Naive thymus-derived CD8-positive, alpha-beta T cell (primary cell): ENCODE measurements around the gene ADAT3. TPM values are rescaled to one million over a fixed set of nuclear protein-coding genes. Genes with fewer than 3 reads are reported as not detected.

Experiments used
- ATAC-seq, 2 donors: fragments of 150-1000 bp; cut with Tn5 transposase in 1 of 2; sonication (Bioruptor Pico), chemical (Tn5 transposase) in 1 of 2; 1 replicate in 1 of 2; 2 replicates in 1 of 2; pipeline ENCODE4 v1.10.0; 2021; ENCODE audit warnings: mild to moderate bottlenecking in 2 of 2, moderate library complexity in 2 of 2
- POLR2A ChIA-PET: fragments of 350-600 bp; sonication (Branson Sonifier 250); formaldehyde crosslinking; loops from one replicate; lab custom pipeline; 2021; ENCODE audit warnings: antibody characterized with exemption; lab: Charles Lee
- DNase-seq, 10 donors: peaks; one replicate each; pipeline versions ENCODE4 v3.0.0 to v3.0.0-alpha.2; 2020 to 2022
- H3K27ac Mint-ChIP-seq, 10 donors: one replicate each; pipeline ENCODE4 v1.8.0; 2020 to 2022; ENCODE audit warnings: mild to moderate bottlenecking in 10 of 10, mixed read lengths in 10 of 10, moderate library complexity in 4 of 10, inconsistent platforms in 1 of 10
- H3K27me3 Mint-ChIP-seq, 5 donors: one replicate each; pipeline ENCODE4 v1.8.0; 2021 to 2022; ENCODE audit warnings: mixed read lengths in 5 of 5
- H3K36me3 Mint-ChIP-seq, 3 donors: one replicate each; pipeline ENCODE4 v1.8.0; 2020 to 2022; ENCODE audit warnings: mixed read lengths in 3 of 3, mild to moderate bottlenecking in 2 of 3, inconsistent platforms in 1 of 3
- H3K4me1 Mint-ChIP-seq, 4 donors: one replicate each; pipeline ENCODE4 v1.8.0; 2021 to 2022; ENCODE audit warnings: mixed read lengths in 4 of 4
- H3K4me3 Mint-ChIP-seq, 10 donors: one replicate each; pipeline ENCODE4 v1.8.0; 2020 to 2022; ENCODE audit warnings: mild to moderate bottlenecking in 10 of 10, mixed read lengths in 10 of 10, moderate library complexity in 6 of 10, inconsistent platforms in 1 of 10
- H3K9me3 Mint-ChIP-seq, 9 donors: one replicate each; pipeline ENCODE4 v1.8.0; 2020 to 2022; ENCODE audit warnings: mixed read lengths in 9 of 9, mild to moderate bottlenecking in 3 of 9, inconsistent platforms in 1 of 9, moderate library complexity in 1 of 9
- polyA plus RNA-seq, 3 donors: library from polyadenylated mRNA; unstranded; fragments of 300-500 nt; fragmentation: Illumina TruSeq; gene quantifications; one replicate each; pipeline ENCODE4 v1.2.3, GENCODE V29; 2021
- total RNA-seq, 8 experiments: library from RNA in 2 of 8; stranded (reverse) in 2 of 8; gene quantifications; one replicate each; pipeline ENCODE4 v1.2.3 and lab custom pipeline; 2021 to 2026

The ADAT3 gene
- total and polyA plus RNA-seq, 5 experiments from 2014 or later = 1.9 to 4.5 (median 3.6) TPM

GRCh38 chr19:1921825-1922224 is 16.6 kb downstream of the ADAT3 start:
- no peak overlapping the region for H3K4me3 Mint-ChIP-seq
- no peak for ATAC-seq

GRCh38 chr19:1922803-1923202 is 17.6 kb downstream of the ADAT3 start:
- POLR2A ChIA-PET = no interaction called here
- no peak for ATAC-seq
- no peak overlapping the region for H3K27ac Mint-ChIP-seq

More at GRCh38 chr19:1921825-1922224, 16.6 kb downstream of the ADAT3 start:
- POLR2A ChIA-PET = no interaction called here
- Mint-ChIP-seq H3K36me3 (peaks cover 0 to 36% (median 0%) of the 10 kb centered on the region in 3 donors), H3K4me1 (no peaks in the 10 kb centered on the region), H3K27ac (no peak overlapping the region), H3K9me3 (no peaks in the 10 kb centered on the region), H3K27me3 (no peaks in the 10 kb centered on the region)
- no peak for DNase-seq

GRCh38 chr19:1923319-1923718 is 18.1 kb downstream of the ADAT3 start:
- DNase-seq (no peak), ATAC-seq (no peak)
- Mint-ChIP-seq H3K36me3 (peaks cover 0 to 30% (median 0%) of the 10 kb centered on the region in 3 donors), H3K4me3 (no peak overlapping the region), H3K4me1 (peaks cover 3 to 7% (median 7%) of the 10 kb centered on the region in 4 donors), H3K9me3 (no peaks in the 10 kb centered on the region), H3K27ac (no peak overlapping the region), H3K27me3 (no peaks in the 10 kb centered on the region)
- POLR2A ChIA-PET = interaction anchor here (0.6 to 0.7 kb wide), 2 partner anchors 16 to 419 kb away, joined by 3 to 4 read pairs; no protein-coding TSS in a partner anchor

More at GRCh38 chr19:1922803-1923202, 17.6 kb downstream of the ADAT3 start:
- Mint-ChIP-seq H3K36me3 (peaks cover 0 to 34% (median 0%) of the 10 kb centered on the region in 3 donors), H3K27me3 (no peaks in the 10 kb centered on the region), H3K4me3 (no peak overlapping the region), H3K9me3 (no peaks in the 10 kb centered on the region), H3K4me1 (peaks cover under 1 to 5% (median 4%) of the 10 kb centered on the region in 4 donors)
- DNase-seq = no peak

GRCh38 chr19:1924320-1924961 is 19.2 kb downstream of the ADAT3 start:
- Mint-ChIP-seq H3K4me1 (peaks cover 3 to 14% (median 11%) of the 10 kb centered on the region in 4 donors), H3K9me3 (no peaks in the 10 kb centered on the region), H3K27me3 (no peaks in the 10 kb centered on the region), H3K36me3 (peaks cover 0 to 23% (median 0%) of the 10 kb centered on the region in 3 donors), H3K4me3 (no peak overlapping the region), H3K27ac (no peak overlapping the region)
- POLR2A ChIA-PET = no interaction called here
- ATAC-seq (no peak), DNase-seq (no peak)

GRCh38 chr19:1925544-1925943 is 20.3 kb downstream of the ADAT3 start:
- ATAC-seq (no peak), DNase-seq (no peak)
- Mint-ChIP-seq H3K9me3 (no peaks in the 10 kb centered on the region), H3K4me3 (no peak overlapping the region), H3K4me1 (peaks cover 4 to 24% (median 20%) of the 10 kb centered on the region in 4 donors), H3K27ac (no peak overlapping the region), H3K36me3 (peaks cover 0 to 14% (median 0%) of the 10 kb centered on the region in 3 donors), H3K27me3 (no peaks in the 10 kb centered on the region)
- POLR2A ChIA-PET = no interaction called here

- peaks cover 0 to 8% (median 0%) of the 10 kb centered on the region in 3 donors for H3K36me3 Mint-ChIP-seq
- peak; percentile 89 for ATAC-seq
These were observed 24.0 kb downstream of the ADAT3 start for GRCh38 chr19:1929021-1929742.

GRCh38 chr19:1931445-1931844 is 26.2 kb downstream of the ADAT3 start:
- Mint-ChIP-seq H3K4me1 (peaks cover 13 to 45% (median 31%) of the 10 kb centered on the region in 4 donors), H3K27me3 (no peaks in the 10 kb centered on the region), H3K27ac (peak overlapping the region in 2 of 10 donors; percentile 56 to 69), H3K36me3 (peaks cover 0 to 3% (median 0%) of the 10 kb centered on the region in 3 donors), H3K4me3 (no peak overlapping the region), H3K9me3 (peaks cover 0 to 4% (median 0%) of the 10 kb centered on the region in 9 donors)
- POLR2A ChIA-PET = interaction anchor here (0.6 to 4.7 kb wide), 4 partner anchors 11 to 338 kb away, joined by 3 to 26 read pairs (median 4); no protein-coding TSS in a partner anchor
- DNase-seq (no peak), ATAC-seq (no peak)

More at GRCh38 chr19:1929021-1929742, 24.0 kb downstream of the ADAT3 start:
- H3K9me3 Mint-ChIP-seq = no peaks in the 10 kb centered on the region
- DNase-seq = peak; percentile 68 to 87 (median 80)
- peak overlapping the region in 8 of 10 donors; percentile 53 to 93 (median 85) for H3K27ac Mint-ChIP-seq
- POLR2A ChIA-PET = interaction anchor here (0.7 to 4.7 kb wide), 10 partner anchors 14 to 741 kb away, joined by 3 to 26 read pairs (median 4); partner anchors contain the start of genes ADAT3 and SCAMP4
- H3K4me1 Mint-ChIP-seq = peaks cover 7 to 36% (median 25%) of the 10 kb centered on the region in 4 donors
- no peaks in the 10 kb centered on the region for H3K27me3 Mint-ChIP-seq
- H3K4me3 Mint-ChIP-seq = peak overlapping the region; percentile 75 to 88 (median 82)

- POLR2A ChIA-PET = interaction anchor here (0.6 to 4.7 kb wide), 5 partner anchors 11 to 337 kb away, joined by 3 to 26 read pairs (median 5); no protein-coding TSS in a partner anchor
- H3K9me3 Mint-ChIP-seq = peaks cover 0 to 4% (median 0%) of the 10 kb centered on the region in 9 donors
- ATAC-seq (no peak), DNase-seq (no peak)
- H3K27ac Mint-ChIP-seq = peak overlapping the region in 2 of 10 donors; percentile 18 to 80
- H3K4me3 Mint-ChIP-seq = peak overlapping the region in 1 of 10 donors; percentile 11
- peaks cover 0 to 3% (median 0%) of the 10 kb centered on the region in 3 donors for H3K36me3 Mint-ChIP-seq
- peaks cover 17 to 45% (median 33%) of the 10 kb centered on the region in 4 donors for H3K4me1 Mint-ChIP-seq
- no peaks in the 10 kb centered on the region for H3K27me3 Mint-ChIP-seq
These were observed 27.2 kb downstream of the ADAT3 start for GRCh38 chr19:1932395-1932794.

- Mint-ChIP-seq H3K27ac (peak overlapping the region in 2 of 10 donors; percentile 67 to 69), H3K9me3 (peaks cover 0 to 4% (median 0%) of the 10 kb centered on the region in 9 donors), H3K27me3 (no peaks in the 10 kb centered on the region), H3K4me1 (peaks cover 14 to 38% (median 30%) of the 10 kb centered on the region in 4 donors), H3K36me3 (peaks cover 0 to 3% (median 0%) of the 10 kb centered on the region in 3 donors), H3K4me3 (peak overlapping the region in 1 of 10 donors; percentile 28)
- ATAC-seq (no peak), DNase-seq (no peak)
- POLR2A ChIA-PET = interaction anchor here (1.2 to 4.7 kb wide), 2 partner anchors 10 to 77 kb away, joined by 3 to 26 read pairs; no protein-coding TSS in a partner anchor
These were observed 28.0 kb downstream of the ADAT3 start for GRCh38 chr19:1933244-1933643.

- DNase-seq (no peak), ATAC-seq (no peak)
- POLR2A ChIA-PET = interaction anchor here (4.7 kb wide), 1 partner anchor 9 kb away, joined by 26 read pairs; no protein-coding TSS in a partner anchor
- Mint-ChIP-seq H3K27ac (peak overlapping the region in 6 of 10 donors; percentile 8 to 70 (median 52)), H3K36me3 (peaks cover 0 to 3% (median 0%) of the 10 kb centered on the region in 3 donors), H3K27me3 (no peaks in the 10 kb centered on the region), H3K4me1 (peaks cover 14 to 38% (median 28%) of the 10 kb centered on the region in 4 donors), H3K4me3 (peak overlapping the region in 1 of 10 donors; percentile 64), H3K9me3 (peaks cover 0 to 4% (median 0%) of the 10 kb centered on the region in 9 donors)
These were observed 28.7 kb downstream of the ADAT3 start for GRCh38 chr19:1933942-1934341.

- Mint-ChIP-seq H3K27ac (peak overlapping the region in 6 of 10 donors; percentile 39 to 86 (median 76)), H3K36me3 (peaks cover 0 to 3% (median 0%) of the 10 kb centered on the region in 3 donors), H3K4me3 (no peak overlapping the region), H3K4me1 (peaks cover 17 to 36% (median 23%) of the 10 kb centered on the region in 4 donors), H3K27me3 (no peaks in the 10 kb centered on the region), H3K9me3 (peaks cover 0 to 4% (median 0%) of the 10 kb centered on the region in 9 donors)
- ATAC-seq (no peak), DNase-seq (no peak)
- POLR2A ChIA-PET = interaction anchor here (2.0 kb wide), 1 partner anchor 71 kb away, joined by 4 read pairs; no protein-coding TSS in a partner anchor
These were observed 30.4 kb downstream of the ADAT3 start for GRCh38 chr19:1935484-1936208.
